Astrocyte of the spinal cord (primary cell): ENCODE measurements around the gene ARHGEF26.

Source experiments
- DNase-seq: peaks from one replicate; pipeline ENCODE4 v3.0.0; 2011; ENCODE audit warnings: low read depth, low spot score
- H3K4me3 ChIP-seq: 2 replicates; pipeline ENCODE4 v1.5.1; 2011; ENCODE audit warnings: low read depth, mild to moderate bottlenecking, low read length, moderate library complexity
- CTCF ChIP-seq: IDR thresholded peaks from 2 replicates; pipeline ENCODE4 v1.5.1; 2012; ENCODE audit warnings: low read depth, mild to moderate bottlenecking, low read length, inconsistent platforms
- in situ Hi-C: cut with HindIII; loops from 2 replicates; pipeline ENCODE4 v1.10.0; 2017; ENCODE audit warnings: low sequenced_read_pairs

The ARHGEF26 gene

GRCh38 chr3:154228561-154229216 is 107.5 kb downstream of the ARHGEF26 start:
- no peak for TF ChIP-seq CTCF
- H3K4me3 ChIP-seq, result no peak overlapping the region
- in situ Hi-C loops, result no loop called here
- DNase-seq, result no peak

DNA sequence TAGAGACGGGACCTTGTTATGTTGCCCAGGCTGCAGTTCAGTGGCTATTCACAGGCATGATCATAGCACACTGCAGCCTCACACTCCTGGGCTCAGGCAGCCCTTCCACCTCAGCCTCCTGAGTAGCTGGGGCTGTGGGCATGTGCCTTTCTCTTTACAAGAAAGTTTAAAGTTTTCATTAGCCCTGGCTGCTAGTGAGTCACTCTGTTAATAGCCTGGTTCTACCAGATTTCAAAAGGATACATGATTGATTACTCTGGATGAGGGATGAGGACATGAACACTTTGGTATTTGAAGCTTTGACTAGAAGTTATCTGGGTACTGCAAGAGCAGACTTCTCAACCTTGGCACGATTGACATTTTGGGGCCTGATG is 108.0 kb downstream of the ARHGEF26 start:
- H3K4me3 ChIP-seq, result no peak overlapping the region
- in situ Hi-C loops, result no loop called here
- no peak for DNase-seq

DNA sequence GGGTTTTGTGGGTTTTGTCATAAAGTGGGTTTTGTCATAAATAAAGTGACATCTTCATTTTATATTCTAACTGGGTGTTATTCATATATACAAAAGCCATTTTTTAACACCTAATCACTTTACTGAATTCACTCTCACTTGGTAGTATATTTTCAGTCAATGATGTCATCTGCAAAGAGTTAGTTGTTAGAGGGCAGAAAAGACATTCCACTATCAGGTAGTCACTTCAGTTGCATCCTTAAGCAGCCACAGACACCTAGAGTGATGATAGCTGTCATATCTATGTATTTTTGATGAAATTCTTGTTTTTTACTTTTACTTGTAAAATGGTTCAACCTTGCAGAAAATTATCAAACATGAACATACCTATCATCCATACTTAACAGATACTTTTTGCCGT is 114.1 kb downstream of the ARHGEF26 start:
- DNase-seq, result peak; percentile 18
- no peak overlapping the region for H3K4me3 ChIP-seq
- in situ Hi-C loops, result no loop called here
- TF ChIP-seq CTCF, result no peak

More for the DNA sequence above, 108.0 kb downstream of the ARHGEF26 start:
- no peak for TF ChIP-seq CTCF

GRCh38 chr3:154236331-154236730 is 115.1 kb downstream of the ARHGEF26 start:
- in situ Hi-C loops, result no loop called here
- H3K4me3 ChIP-seq, result no peak overlapping the region
- no peak for DNase-seq
- no peak for TF ChIP-seq CTCF

- H3K4me3 ChIP-seq, result no peak overlapping the region
- TF ChIP-seq CTCF, result no peak
- in situ Hi-C loops, result no loop called here
- no peak for DNase-seq
Observed at GRCh38 chr3:154240235-154240634, 119.0 kb downstream of the ARHGEF26 start.

DNA sequence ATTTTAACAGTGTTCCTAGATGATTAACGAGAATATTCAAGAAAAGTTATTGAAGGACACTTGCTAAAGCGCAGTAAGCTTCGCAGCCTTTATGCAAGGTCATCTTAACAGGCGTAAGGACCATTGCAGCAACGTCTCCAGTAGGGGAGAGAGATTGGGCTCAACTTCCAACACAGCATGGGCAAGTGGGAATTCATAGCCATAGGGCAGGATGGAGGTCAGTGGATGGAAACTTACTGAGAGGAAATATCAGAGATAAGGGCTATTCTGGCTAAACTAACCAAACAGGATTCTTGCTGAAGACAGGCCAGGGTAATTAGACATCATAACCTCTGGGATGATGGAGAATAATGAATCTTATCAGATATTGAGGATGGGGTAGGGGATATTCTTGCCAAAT is 120.3 kb downstream of the ARHGEF26 start:
- no peak for DNase-seq
- no peak for TF ChIP-seq CTCF
- in situ Hi-C loops, result no loop called here
- no peak overlapping the region for H3K4me3 ChIP-seq
